Measurements from ENCODE around the gene SASH3.

- no peak for TF ChIP-seq POLR2A (IDR thresholded peaks at IDR 0.05; ENCODE audit: low read depth)
- no peak for TF ChIP-seq CTCF (IDR thresholded peaks at IDR 0.05)
- TF ChIP-seq POLR2AphosphoS5 (IDR thresholded peaks at IDR 0.05): no peak
These were observed 34.1 kb downstream of the SASH3 start for GRCh38 chrX:129813662-129814368.

Data from esophagus muscularis mucosa (tissue), 3 donors.